Measurements from ENCODE around the gene TMEM91.

The TMEM91 gene

GRCh38 chr19:41427647-41428480 lies 51.5 kb downstream of the TMEM91 start:
- no peak for DNase-seq (ENCODE audit: low read depth in 1 of 2, low spot score in 1 of 2)

GRCh38 chr19:41428481-41428859 lies 52.1 kb downstream of the TMEM91 start:
- DNase-seq (ENCODE audit: low read depth in 1 of 2, low spot score in 1 of 2): no peak

GRCh38 chr19:41430922-41431321 lies 54.6 kb downstream of the TMEM91 start:
- DNase-seq (ENCODE audit: low read depth in 1 of 2, low spot score in 1 of 2): no peak

GRCh38 chr19:41431426-41432386 lies 55.4 kb downstream of the TMEM91 start:
- no peak for DNase-seq (ENCODE audit: low read depth in 1 of 2, low spot score in 1 of 2)

- DNase-seq (ENCODE audit: low read depth in 1 of 2, low spot score in 1 of 2): no peak
Observed at GRCh38 chr19:41433171-41433570, 56.8 kb downstream of the TMEM91 start.

Measured in activated CD4-positive, alpha-beta T cell treated with anti-CD3 and anti-CD28 coated beads, Interleukin-2, amount 50 U/mL, for 24 hours (primary cell).